ENCODE measurements around the gene RWDD3. TPM values are rescaled to one million over a fixed set of nuclear protein-coding genes. Genes with fewer than 3 reads are reported as not detected.

The RWDD3 gene
- total and polyA plus RNA-seq, 2 of the 13 experiments (the other 11 are each of a cell fraction or from before 2014, with no cell fraction given), result 18.3 to 21.2 TPM

GRCh38 chr1:95233737-95234500, at the start of gene RWDD3 (continued):
- TF ChIP-seq SRY (CRISPR knock-in tag; IDR thresholded peaks at IDR 0.05), result peak; percentile 8; the same call in 1 of the 2 replicates
- no peak for TF ChIP-seq ZNF468 (CRISPR knock-in tag; IDR thresholded peaks at IDR 0.05)
- peak; percentile 74; the same call in 1 of the 2 replicates for TF ChIP-seq KLF6 (CRISPR knock-in tag; IDR thresholded peaks at IDR 0.05)
- no peak for TF ChIP-seq MEIS1 (CRISPR knock-in tag; IDR thresholded peaks at IDR 0.05; ENCODE audit: borderline replicate concordance)
- TF ChIP-seq ZFAT (CRISPR knock-in tag; conservative IDR thresholded peaks at IDR 0.05), result no peak
- TF ChIP-seq ZNF619 (CRISPR knock-in tag; IDR thresholded peaks at IDR 0.05), result no peak
- TF ChIP-seq ZNF605 (CRISPR knock-in tag; IDR thresholded peaks at IDR 0.05), result peak; percentile 49; the same call in 1 of the 2 replicates
- TF ChIP-seq ZNF788 (CRISPR knock-in tag; IDR thresholded peaks at IDR 0.05; ENCODE audit: borderline replicate concordance), result peak; percentile 54; the same call in 1 of the 2 replicates
- no peak for TF ChIP-seq RFX1 (IDR thresholded peaks at IDR 0.05)
- TF ChIP-seq, protein P1, sequence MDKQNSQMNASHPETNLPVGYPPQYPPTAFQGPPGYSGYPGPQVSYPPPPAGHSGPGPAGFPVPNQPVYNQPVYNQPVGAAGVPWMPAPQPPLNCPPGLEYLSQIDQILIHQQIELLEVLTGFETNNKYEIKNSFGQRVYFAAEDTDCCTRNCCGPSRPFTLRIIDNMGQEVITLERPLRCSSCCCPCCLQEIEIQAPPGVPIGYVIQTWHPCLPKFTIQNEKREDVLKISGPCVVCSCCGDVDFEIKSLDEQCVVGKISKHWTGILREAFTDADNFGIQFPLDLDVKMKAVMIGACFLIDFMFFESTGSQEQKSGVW (CRISPR knock-in tag; IDR thresholded peaks at IDR 0.05; ENCODE audit: borderline replicate concordance), result no peak
- TF ChIP-seq GLMP (CRISPR knock-in tag; IDR thresholded peaks at IDR 0.05; ENCODE audit: borderline replicate concordance), result no peak
- peak; percentile 72 for TF ChIP-seq FOXA3 (CRISPR knock-in tag; IDR thresholded peaks at IDR 0.05)
- TF ChIP-seq MTF1 (CRISPR knock-in tag; IDR thresholded peaks at IDR 0.05), result no peak
- no peak for TF ChIP-seq ZNF143 (CRISPR knock-in tag; IDR thresholded peaks at IDR 0.05)
- no peak for TF ChIP-seq JUNB (CRISPR knock-in tag; IDR thresholded peaks at IDR 0.05; ENCODE audit: borderline replicate concordance)
- TF ChIP-seq ZNF724P (CRISPR knock-in tag; IDR thresholded peaks at IDR 0.05; ENCODE audit: borderline replicate concordance), result no peak
- TF ChIP-seq NR0B2 (CRISPR knock-in tag; IDR thresholded peaks at IDR 0.05), result peak; percentile 67; the same call in 1 of the 2 replicates
- 0 out of 2 replicates have a peak, but pooled peaks have one; percentile 53 for TF ChIP-seq ZNF670 (CRISPR knock-in tag; IDR thresholded peaks at IDR 0.05; ENCODE audit: borderline replicate concordance)
- TF ChIP-seq SRF (IDR thresholded peaks at IDR 0.05; ENCODE audit: low read depth, low read length), result no peak
- no peak for TF ChIP-seq HDAC6 (IDR thresholded peaks at IDR 0.05; ENCODE audit: low read depth, low read length)
- peak; percentile 85 for TF ChIP-seq ZNF792 (CRISPR knock-in tag; IDR thresholded peaks at IDR 0.05)
- TF ChIP-seq SAP130 (CRISPR knock-in tag; IDR thresholded peaks at IDR 0.05; ENCODE audit: low read depth), result peak; percentile 85
- 0 out of 2 replicates have a peak, but pooled peaks have one; percentile 53 for TF ChIP-seq ELF4 (CRISPR knock-in tag; IDR thresholded peaks at IDR 0.05; ENCODE audit: borderline replicate concordance)
- peak; percentile 50; the same call in 1 of the 2 replicates for TF ChIP-seq TFDP1 (CRISPR knock-in tag; IDR thresholded peaks at IDR 0.05; ENCODE audit: borderline replicate concordance)
- TF ChIP-seq, protein P2, sequence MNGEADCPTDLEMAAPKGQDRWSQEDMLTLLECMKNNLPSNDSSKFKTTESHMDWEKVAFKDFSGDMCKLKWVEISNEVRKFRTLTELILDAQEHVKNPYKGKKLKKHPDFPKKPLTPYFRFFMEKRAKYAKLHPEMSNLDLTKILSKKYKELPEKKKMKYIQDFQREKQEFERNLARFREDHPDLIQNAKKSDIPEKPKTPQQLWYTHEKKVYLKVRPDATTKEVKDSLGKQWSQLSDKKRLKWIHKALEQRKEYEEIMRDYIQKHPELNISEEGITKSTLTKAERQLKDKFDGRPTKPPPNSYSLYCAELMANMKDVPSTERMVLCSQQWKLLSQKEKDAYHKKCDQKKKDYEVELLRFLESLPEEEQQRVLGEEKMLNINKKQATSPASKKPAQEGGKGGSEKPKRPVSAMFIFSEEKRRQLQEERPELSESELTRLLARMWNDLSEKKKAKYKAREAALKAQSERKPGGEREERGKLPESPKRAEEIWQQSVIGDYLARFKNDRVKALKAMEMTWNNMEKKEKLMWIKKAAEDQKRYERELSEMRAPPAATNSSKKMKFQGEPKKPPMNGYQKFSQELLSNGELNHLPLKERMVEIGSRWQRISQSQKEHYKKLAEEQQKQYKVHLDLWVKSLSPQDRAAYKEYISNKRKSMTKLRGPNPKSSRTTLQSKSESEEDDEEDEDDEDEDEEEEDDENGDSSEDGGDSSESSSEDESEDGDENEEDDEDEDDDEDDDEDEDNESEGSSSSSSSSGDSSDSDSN (CRISPR knock-in tag; IDR thresholded peaks at IDR 0.05), result peak; percentile 90

All from HepG2 (cell line).